NCI-H2029 treated with DMSO at 0.1 percent for 48 hours (cell line): ENCODE measurements around the gene SLC25A12.

Source experiments
- DNase-seq: peaks from one replicate; lab custom pipeline; 2025; lab: John Stamatoyannopoulos, UW

SLC25A12 gene

GRCh38 chr2:171889333-171889732, 4.7 kb downstream of the SLC25A12 start:
- no peak for DNase-seq

- DNase-seq, result peak; percentile 72
These were observed 10.7 kb downstream of the SLC25A12 start for GRCh38 chr2:171883275-171883893.

- DNase-seq, result no peak
These were observed 11.8 kb downstream of the SLC25A12 start for GRCh38 chr2:171882089-171882769.

DNA sequence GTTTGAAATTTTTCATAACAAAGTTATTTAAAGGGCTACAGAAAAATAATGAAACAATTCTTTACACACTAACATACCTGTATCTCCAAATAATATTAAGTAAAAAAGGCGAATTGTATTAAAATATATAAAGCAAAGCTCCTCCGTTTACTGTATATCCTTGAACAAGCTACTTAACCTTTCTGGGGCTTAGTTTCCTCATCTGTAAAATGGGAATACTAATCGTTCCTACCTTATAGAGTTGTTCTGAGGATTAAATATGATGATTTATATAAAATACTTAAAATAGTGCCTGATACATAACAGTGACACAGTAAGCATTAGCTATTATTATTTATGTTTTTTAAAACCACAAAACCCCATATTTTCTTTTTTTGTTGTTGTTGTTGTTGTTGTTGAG, 13.3 kb downstream of the SLC25A12 start:
- no peak for DNase-seq

DNA sequence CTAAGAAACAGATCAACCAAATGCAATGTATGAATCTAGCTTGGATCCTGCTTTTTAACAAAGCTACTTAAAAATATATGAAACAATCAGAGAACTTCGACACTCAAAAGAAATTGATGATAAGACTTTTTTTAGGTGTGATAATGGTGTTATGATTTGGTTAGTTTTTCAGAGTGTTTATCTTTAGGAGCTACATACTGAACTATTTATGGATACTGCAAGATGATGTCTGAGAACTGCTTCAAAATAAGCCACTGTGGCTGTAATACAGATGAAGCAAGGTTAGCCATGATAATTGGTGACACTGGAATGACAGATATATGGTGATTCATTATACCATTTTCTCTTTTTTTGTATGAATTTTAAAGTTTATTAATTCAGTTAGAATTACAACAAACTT, 14.2 kb downstream of the SLC25A12 start:
- no peak for DNase-seq

DNA sequence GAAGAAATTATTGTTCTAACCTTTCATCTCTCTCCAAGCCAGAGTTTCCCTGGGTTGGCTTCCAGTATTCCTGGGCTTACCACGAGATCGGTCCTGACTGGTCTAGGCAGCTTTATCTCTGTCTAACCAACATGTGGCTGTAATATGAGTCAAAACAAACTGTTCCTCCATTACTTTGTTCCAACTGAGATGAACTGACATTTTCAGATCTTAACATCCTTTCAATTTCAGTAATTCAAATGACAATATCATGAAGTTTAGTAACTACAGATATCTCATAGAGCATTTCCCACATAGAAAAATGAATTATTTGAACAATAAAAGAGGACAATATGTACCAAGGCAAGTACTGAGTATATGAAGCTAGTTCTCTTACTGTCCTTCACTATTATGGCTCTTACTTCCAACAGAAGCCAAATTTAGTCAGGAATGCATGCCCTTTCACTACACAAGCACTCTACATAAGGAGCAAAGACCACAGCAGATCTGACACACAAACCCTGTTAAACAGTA, 15.5 kb downstream of the SLC25A12 start:
- DNase-seq, result peak; percentile 87

GRCh38 chr2:171874963-171875362, 19.1 kb downstream of the SLC25A12 start:
- DNase-seq, result no peak

DNA sequence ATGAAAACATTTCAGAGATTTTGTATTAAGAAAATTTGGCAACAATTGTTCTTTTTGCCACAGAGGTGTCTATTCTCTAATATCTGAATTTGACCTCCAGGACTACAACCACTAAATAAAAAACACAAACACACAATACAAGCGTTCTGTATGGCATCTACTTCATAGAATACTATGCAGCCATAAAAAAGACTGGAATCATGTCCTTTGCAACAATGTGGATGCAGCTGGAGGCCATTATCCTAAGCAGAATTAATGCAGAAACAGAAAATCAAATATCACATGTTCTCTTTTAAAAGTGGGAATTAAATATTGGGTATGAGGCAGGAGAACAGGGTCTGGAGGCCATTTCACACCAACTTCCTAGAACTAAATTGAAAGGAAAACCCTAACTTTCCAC, 19.5 kb downstream of the SLC25A12 start:
- no peak for DNase-seq

- no peak for DNase-seq
These were observed 29.6 kb downstream of the SLC25A12 start for GRCh38 chr2:171864357-171864985.

GRCh38 chr2:171862501-171862900, 31.5 kb downstream of the SLC25A12 start:
- DNase-seq, result no peak

- DNase-seq, result no peak
These were observed 35.6 kb downstream of the SLC25A12 start for GRCh38 chr2:171858397-171858958.

GRCh38 chr2:171855401-171855800, 38.6 kb downstream of the SLC25A12 start:
- DNase-seq, result no peak

DNA sequence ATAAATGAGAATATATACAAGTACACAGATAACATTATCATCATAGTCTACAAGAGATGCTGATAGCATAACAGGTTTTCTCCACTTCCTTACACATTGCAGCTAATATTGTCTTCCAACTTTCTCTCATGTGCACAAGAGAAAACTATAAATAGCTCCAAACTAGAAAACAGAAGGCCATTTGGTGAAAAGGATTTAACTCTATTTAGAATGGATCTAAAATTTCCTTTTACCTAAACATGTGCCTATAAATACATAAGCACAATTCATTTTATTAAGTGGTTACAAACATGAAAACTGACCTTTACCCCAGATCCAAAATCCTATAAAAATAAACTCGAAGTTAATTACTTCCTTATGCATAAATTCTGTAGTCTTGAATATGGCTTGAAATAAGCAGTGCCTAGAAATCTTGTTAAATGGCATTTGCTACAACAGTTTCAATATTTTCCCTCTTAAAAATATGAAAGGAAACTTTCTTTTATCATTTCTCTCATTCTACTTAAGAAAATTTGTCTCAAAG, 41.6 kb downstream of the SLC25A12 start:
- DNase-seq, result no peak

DNA sequence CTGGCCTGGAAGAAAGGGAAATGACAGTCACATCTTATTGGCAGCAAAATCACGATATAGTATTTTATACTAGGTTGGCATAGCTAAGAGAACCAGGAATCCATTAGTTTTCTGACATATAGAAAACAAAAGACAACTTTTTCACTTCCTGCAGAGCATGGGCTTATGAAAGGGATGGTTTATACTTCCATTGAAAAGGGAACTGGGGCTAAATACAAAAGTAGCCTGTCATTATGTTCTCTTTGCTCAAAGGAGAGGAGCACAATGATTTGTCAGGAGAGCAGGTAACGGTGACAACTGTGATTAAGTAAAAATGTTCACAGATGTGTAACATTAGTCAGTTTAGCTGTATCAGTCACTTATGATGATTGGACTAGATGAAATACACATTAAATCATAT, 46.4 kb downstream of the SLC25A12 start:
- no peak for DNase-seq

DNA sequence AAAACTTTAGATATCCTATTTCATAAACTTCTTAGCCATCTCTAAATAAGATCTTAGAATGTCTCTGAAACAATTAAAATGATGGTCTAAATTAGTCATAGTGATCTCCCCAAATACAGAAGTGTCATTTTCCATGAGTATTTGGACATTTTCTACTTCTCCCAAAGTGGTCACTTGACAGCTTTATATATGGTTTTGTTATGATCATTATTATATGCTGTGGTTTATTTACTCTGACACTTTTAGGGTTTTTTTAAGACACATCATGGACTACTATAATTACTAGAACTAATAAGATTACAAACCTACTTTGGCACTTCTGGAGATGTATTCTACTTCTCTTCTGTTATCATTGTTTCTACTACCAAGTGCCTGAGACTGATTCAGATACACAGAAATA, 47.1 kb downstream of the SLC25A12 start:
- DNase-seq, result no peak

DNA sequence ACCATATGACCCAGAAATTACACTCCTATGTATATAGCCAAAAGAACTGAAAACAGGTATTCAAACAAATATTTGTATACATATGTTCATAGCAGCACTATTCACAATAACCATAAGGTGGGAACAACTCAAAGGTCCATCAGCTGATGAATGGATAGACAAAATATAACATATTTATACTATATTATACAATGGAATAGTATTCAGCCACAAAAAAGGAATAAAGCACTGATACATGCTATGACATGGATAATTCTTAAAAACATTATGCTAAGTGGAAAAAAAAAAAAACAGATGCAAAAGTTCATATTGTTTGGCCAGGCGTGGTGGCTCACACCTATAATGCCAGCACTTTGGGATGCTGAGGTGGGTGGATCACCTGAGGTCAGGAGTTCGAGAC, 52.0 kb downstream of the SLC25A12 start:
- DNase-seq, result no peak

GRCh38 chr2:171837736-171838135, 56.3 kb downstream of the SLC25A12 start:
- DNase-seq, result no peak

GRCh38 chr2:171836146-171836910, 57.7 kb downstream of the SLC25A12 start:
- DNase-seq, result no peak

DNA sequence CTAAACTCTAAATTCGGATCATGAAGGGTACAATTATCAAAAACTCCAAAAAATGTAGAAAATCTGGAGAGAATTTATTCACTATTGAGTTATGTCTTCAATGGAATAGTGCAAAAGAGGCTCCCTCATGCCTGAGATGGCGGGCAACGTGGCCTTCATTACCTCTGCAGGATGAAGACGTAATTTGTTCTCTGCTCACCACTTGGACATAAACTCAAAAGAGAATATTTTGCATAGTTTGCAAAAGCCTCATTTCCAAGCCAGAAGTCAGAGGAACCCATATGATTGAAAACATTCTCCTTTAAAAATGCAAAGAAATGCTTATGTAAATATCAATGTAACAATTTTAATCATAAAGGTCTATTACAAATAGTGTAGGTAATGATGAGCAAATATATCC, 58.7 kb downstream of the SLC25A12 start:
- DNase-seq, result no peak

- no peak for DNase-seq
These were observed 59.8 kb downstream of the SLC25A12 start for GRCh38 chr2:171834286-171834685.

GRCh38 chr2:171832489-171832888, 61.6 kb downstream of the SLC25A12 start:
- no peak for DNase-seq

GRCh38 chr2:171830039-171830438, 64.0 kb downstream of the SLC25A12 start:
- DNase-seq, result no peak
